GM23338 (cell line): ENCODE data around the gene PANK3. TPM values are rescaled to one million over a fixed set of nuclear protein-coding genes. Genes with fewer than 3 reads are reported as not detected.

Experiments
- ATAC-seq: fragments of 200-7000 bp; cut with Tn5 transposase; 3 replicates; pipeline ENCODE4 v1.9.1; 2020
- DNase-seq: peaks from one replicate; pipeline ENCODE4 v3.0.0-alpha.2; 2015; ENCODE audit warnings: low spot score
- H2AFZ ChIP-seq: fragments of 200-600 bp; sonication (generic); 2 replicates; pipeline ENCODE4 v1.8.0; 2016; ENCODE audit warnings: antibody characterized with exemption, mild to moderate bottlenecking, moderate library complexity
- H3F3A ChIP-seq: fragments of 200-600 bp; sonication (generic); replicated peaks from 2 replicates; pipeline ENCODE4 v1.8.0; 2017; ENCODE audit warnings: antibody characterized with exemption, mixed run types, low read depth
- H3K27ac ChIP-seq: fragments of 200-600 bp; sonication (generic); 2 replicates; pipeline ENCODE4 v1.6.1; 2016; ENCODE audit warnings: low read depth
- H3K27me3 ChIP-seq: fragments of 200-600 bp; sonication (generic); 2 replicates; pipeline ENCODE4 v1.8.0; 2016; ENCODE audit warnings: mild to moderate bottlenecking, mixed run types, moderate library complexity; ENCODE audit not compliant: insufficient read depth
- H3K36me3 ChIP-seq: fragments of 200-600 bp; sonication (generic); 2 replicates; pipeline ENCODE4 v1.8.0; 2016; ENCODE audit warnings: mild to moderate bottlenecking; ENCODE audit not compliant: insufficient read depth
- H3K4me1 ChIP-seq: fragments of 200-600 bp; sonication (generic); 2 replicates; pipeline ENCODE4 v1.8.0; 2016; ENCODE audit warnings: mild to moderate bottlenecking, moderate library complexity; ENCODE audit not compliant: insufficient read depth
- H3K4me2 ChIP-seq: fragments of 200-600 bp; sonication (generic); 2 replicates; pipeline ENCODE4 v1.7.1; 2017; ENCODE audit warnings: mixed run types
- H3K4me3 ChIP-seq: fragments of 200-600 bp; sonication (generic); 2 replicates; pipeline ENCODE4 v1.6.1; 2016; ENCODE audit warnings: mixed run types
- H3K79me2 ChIP-seq: fragments of 200-600 bp; sonication (generic); replicated peaks from 2 replicates; pipeline ENCODE4 v1.8.0; 2017; ENCODE audit warnings: mild to moderate bottlenecking; ENCODE audit not compliant: insufficient read depth
- H3K9me2 ChIP-seq: fragments of 200-600 bp; sonication (generic); 2 replicates; pipeline ENCODE4 v1.8.0; 2017; ENCODE audit not compliant: insufficient read depth
- H4K20me1 ChIP-seq: fragments of 200-600 bp; sonication (generic); replicated peaks from 2 replicates; pipeline ENCODE4 v1.8.0; 2017; ENCODE audit warnings: mild to moderate bottlenecking; ENCODE audit not compliant: insufficient read depth
- H3K27ac Mint-ChIP-seq: 2 replicates; pipeline ENCODE4 v1.8.0; 2020; ENCODE audit warnings: inconsistent platforms, mild to moderate bottlenecking, moderate library complexity, mixed read lengths
- H3K27me3 Mint-ChIP-seq: 3 replicates; pipeline ENCODE4 v1.8.0; 2022; ENCODE audit warnings: low read depth, mild to moderate bottlenecking, moderate library complexity, mixed read lengths, inconsistent platforms; ENCODE audit not compliant: insufficient read depth, poor library complexity
- H3K36me3 Mint-ChIP-seq: 3 replicates; pipeline ENCODE4 v1.8.0; 2021; ENCODE audit warnings: low read depth, mild to moderate bottlenecking, inconsistent platforms, moderate library complexity, mixed read lengths
- H3K4me1 Mint-ChIP-seq: 3 replicates; pipeline ENCODE4 v1.8.0; 2020; ENCODE audit warnings: mild to moderate bottlenecking, inconsistent platforms, mixed read lengths
- H3K4me3 Mint-ChIP-seq: 3 replicates; pipeline ENCODE4 v1.8.0; 2021; ENCODE audit warnings: moderate library complexity, mild to moderate bottlenecking, inconsistent platforms, mixed read lengths
- H3K9me3 Mint-ChIP-seq: 3 replicates; pipeline ENCODE4 v1.8.0; 2020; ENCODE audit warnings: moderate library complexity, mild to moderate bottlenecking, inconsistent platforms, mixed read lengths
- CREB1 ChIP-seq: fragments of 250-450 bp; sonication (Bioruptor Pico); IDR thresholded peaks from 2 replicates; pipeline ENCODE4 v1.5.0; 2020; ENCODE audit warnings: low read depth, mild to moderate bottlenecking, moderate library complexity
- EZH2 ChIP-seq: fragments of 200-600 bp; sonication (generic); IDR thresholded peaks from one replicate; pipeline ENCODE4 v1.8.0; 2017; ENCODE audit warnings: antibody characterized with exemption, mild to moderate bottlenecking, low read depth; ENCODE audit not compliant: unreplicated experiment
- EZH2phosphoT487 ChIP-seq: fragments of 200-600 bp; sonication (generic); IDR thresholded peaks from one replicate; pipeline ENCODE4 v1.8.1; 2018; ENCODE audit warnings: antibody characterized with exemption; ENCODE audit not compliant: unreplicated experiment
- JUNB ChIP-seq: IDR thresholded peaks from one replicate; pipeline ENCODE4 v1.6.1; 2016; ENCODE audit warnings: antibody characterized with exemption; ENCODE audit not compliant: unreplicated experiment
- NANOG ChIP-seq: IDR thresholded peaks from 2 replicates; pipeline ENCODE4 v1.6.1; 2016; ENCODE audit warnings: antibody characterized with exemption, borderline replicate concordance
- POLR2AphosphoS5 ChIP-seq: IDR thresholded peaks from 2 replicates; pipeline ENCODE4 v1.6.1; 2016; ENCODE audit warnings: antibody characterized with exemption, low read depth
- STAT1 ChIP-seq: IDR thresholded peaks from one replicate; pipeline ENCODE4 v1.6.1; 2016; ENCODE audit warnings: antibody characterized with exemption; ENCODE audit not compliant: unreplicated experiment
- ZNF114 ChIP-seq: fragments of 250-450 bp; sonication (Bioruptor Pico); IDR thresholded peaks from 2 replicates; pipeline ENCODE4 v1.5.0; 2020; ENCODE audit warnings: mild to moderate bottlenecking, moderate library complexity
- ZNF331 ChIP-seq: fragments of 250-450 bp; sonication (Bioruptor Pico); IDR thresholded peaks from 2 replicates; pipeline ENCODE4 v1.5.0; 2020; ENCODE audit warnings: low read depth, mild to moderate bottlenecking, moderate library complexity
- polyA plus RNA-seq: library from polyadenylated mRNA; unstranded; fragments of >200 nt; fragmentation: Nextera tagmentation; extraction: Ambion mirVana; gene quantifications from 2 replicates; pipeline ENCODE4 v1.2.1, GENCODE V29; 2016
- total RNA-seq: library from RNA; depleted of rRNA; stranded (reverse); fragments of >200 nt; shearing (Covaris generic); gene quantifications from 2 replicates; pipeline ENCODE4 v1.2.3, GENCODE V29; 2014
- TF ChIP-seq, protein P1 (sequence below), 2 experiments: fragments of 200-600 bp in 1 of 2; sonication (generic) in 1 of 2; conservative IDR thresholded peaks; 2 replicates each; pipeline versions ENCODE4 v1.5.1 to v1.6.1; 2016 to 2017; ENCODE audit warnings: antibody characterized with exemption in 2 of 2, low read depth in 2 of 2, mild to moderate bottlenecking in 2 of 2, moderate library complexity in 1 of 2
- TF ChIP-seq, protein P2 (sequence below): fragments of 250-450 bp; sonication (Bioruptor Pico); IDR thresholded peaks from 2 replicates; pipeline ENCODE4 v1.5.0; 2020; ENCODE audit warnings: mild to moderate bottlenecking, moderate library complexity
- TF ChIP-seq, protein P3 (sequence below): IDR thresholded peaks from one replicate; pipeline ENCODE4 v1.6.1; 2018; ENCODE audit warnings: antibody characterized with exemption; ENCODE audit not compliant: unreplicated experiment
- TF ChIP-seq, protein P4 (sequence below): IDR thresholded peaks from 2 replicates; pipeline ENCODE4 v1.6.1; 2016; ENCODE audit warnings: antibody characterized with exemption

PANK3 gene
- total and polyA plus RNA-seq, 2 experiments from 2014 or later = 17.0 to 91.6 TPM

DNA sequence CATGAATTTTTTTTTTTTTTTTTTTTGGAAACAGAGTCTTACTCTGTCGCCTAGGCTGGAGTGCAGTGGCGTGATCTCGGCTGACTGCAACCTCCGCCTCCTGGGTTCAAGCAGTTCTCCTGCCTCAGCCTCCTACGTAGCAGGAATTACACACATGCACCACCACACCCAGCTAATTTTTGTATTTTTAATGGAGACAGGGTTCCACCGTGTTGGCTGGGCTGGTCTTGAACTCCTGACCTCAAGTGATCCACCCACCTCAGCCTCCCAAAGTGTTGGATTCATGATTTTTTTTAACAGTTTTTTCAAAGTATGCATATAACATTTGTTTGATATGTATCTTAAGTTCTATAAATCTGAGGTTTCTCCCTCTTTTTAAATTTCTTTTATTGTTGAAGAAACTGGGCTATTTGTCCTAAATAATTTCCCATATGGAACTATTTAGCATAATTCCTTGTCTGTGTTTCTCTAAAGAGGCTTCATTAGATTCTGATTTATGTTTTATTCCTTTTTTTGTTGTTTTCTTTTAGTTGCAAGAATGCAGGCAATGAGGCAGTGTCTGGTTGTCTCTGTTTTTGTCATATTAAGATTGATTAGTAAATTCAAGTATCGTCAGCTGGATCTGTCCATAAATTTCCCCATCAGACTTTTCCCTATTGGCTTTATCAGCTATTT, 76.5 kb downstream of the PANK3 start:
- ATAC-seq = no peak
- H3K79me2 ChIP-seq = no peaks in the 10 kb centered on the region

More for the DNA sequence above, 76.5 kb downstream of the PANK3 start:
- H3K4me1 ChIP-seq = no peaks in the 10 kb centered on the region
- TF ChIP-seq EZH2phosphoT487 (no peak), ZNF114 (CRISPR knock-in tag) (no peak), NANOG (no peak), CREB1 (CRISPR knock-in tag) (no peak), EZH2 (no peak), ZNF331 (CRISPR knock-in tag) (no peak), JUNB (no peak), POLR2AphosphoS5 (no peak), STAT1 (no peak)
- TF ChIP-seq, protein P1, sequence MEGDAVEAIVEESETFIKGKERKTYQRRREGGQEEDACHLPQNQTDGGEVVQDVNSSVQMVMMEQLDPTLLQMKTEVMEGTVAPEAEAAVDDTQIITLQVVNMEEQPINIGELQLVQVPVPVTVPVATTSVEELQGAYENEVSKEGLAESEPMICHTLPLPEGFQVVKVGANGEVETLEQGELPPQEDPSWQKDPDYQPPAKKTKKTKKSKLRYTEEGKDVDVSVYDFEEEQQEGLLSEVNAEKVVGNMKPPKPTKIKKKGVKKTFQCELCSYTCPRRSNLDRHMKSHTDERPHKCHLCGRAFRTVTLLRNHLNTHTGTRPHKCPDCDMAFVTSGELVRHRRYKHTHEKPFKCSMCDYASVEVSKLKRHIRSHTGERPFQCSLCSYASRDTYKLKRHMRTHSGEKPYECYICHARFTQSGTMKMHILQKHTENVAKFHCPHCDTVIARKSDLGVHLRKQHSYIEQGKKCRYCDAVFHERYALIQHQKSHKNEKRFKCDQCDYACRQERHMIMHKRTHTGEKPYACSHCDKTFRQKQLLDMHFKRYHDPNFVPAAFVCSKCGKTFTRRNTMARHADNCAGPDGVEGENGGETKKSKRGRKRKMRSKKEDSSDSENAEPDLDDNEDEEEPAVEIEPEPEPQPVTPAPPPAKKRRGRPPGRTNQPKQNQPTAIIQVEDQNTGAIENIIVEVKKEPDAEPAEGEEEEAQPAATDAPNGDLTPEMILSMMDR (conservative IDR thresholded peaks at IDR 0.05; ENCODE audit: low read depth in 2 of 2) = no peak
- TF ChIP-seq, protein P2, sequence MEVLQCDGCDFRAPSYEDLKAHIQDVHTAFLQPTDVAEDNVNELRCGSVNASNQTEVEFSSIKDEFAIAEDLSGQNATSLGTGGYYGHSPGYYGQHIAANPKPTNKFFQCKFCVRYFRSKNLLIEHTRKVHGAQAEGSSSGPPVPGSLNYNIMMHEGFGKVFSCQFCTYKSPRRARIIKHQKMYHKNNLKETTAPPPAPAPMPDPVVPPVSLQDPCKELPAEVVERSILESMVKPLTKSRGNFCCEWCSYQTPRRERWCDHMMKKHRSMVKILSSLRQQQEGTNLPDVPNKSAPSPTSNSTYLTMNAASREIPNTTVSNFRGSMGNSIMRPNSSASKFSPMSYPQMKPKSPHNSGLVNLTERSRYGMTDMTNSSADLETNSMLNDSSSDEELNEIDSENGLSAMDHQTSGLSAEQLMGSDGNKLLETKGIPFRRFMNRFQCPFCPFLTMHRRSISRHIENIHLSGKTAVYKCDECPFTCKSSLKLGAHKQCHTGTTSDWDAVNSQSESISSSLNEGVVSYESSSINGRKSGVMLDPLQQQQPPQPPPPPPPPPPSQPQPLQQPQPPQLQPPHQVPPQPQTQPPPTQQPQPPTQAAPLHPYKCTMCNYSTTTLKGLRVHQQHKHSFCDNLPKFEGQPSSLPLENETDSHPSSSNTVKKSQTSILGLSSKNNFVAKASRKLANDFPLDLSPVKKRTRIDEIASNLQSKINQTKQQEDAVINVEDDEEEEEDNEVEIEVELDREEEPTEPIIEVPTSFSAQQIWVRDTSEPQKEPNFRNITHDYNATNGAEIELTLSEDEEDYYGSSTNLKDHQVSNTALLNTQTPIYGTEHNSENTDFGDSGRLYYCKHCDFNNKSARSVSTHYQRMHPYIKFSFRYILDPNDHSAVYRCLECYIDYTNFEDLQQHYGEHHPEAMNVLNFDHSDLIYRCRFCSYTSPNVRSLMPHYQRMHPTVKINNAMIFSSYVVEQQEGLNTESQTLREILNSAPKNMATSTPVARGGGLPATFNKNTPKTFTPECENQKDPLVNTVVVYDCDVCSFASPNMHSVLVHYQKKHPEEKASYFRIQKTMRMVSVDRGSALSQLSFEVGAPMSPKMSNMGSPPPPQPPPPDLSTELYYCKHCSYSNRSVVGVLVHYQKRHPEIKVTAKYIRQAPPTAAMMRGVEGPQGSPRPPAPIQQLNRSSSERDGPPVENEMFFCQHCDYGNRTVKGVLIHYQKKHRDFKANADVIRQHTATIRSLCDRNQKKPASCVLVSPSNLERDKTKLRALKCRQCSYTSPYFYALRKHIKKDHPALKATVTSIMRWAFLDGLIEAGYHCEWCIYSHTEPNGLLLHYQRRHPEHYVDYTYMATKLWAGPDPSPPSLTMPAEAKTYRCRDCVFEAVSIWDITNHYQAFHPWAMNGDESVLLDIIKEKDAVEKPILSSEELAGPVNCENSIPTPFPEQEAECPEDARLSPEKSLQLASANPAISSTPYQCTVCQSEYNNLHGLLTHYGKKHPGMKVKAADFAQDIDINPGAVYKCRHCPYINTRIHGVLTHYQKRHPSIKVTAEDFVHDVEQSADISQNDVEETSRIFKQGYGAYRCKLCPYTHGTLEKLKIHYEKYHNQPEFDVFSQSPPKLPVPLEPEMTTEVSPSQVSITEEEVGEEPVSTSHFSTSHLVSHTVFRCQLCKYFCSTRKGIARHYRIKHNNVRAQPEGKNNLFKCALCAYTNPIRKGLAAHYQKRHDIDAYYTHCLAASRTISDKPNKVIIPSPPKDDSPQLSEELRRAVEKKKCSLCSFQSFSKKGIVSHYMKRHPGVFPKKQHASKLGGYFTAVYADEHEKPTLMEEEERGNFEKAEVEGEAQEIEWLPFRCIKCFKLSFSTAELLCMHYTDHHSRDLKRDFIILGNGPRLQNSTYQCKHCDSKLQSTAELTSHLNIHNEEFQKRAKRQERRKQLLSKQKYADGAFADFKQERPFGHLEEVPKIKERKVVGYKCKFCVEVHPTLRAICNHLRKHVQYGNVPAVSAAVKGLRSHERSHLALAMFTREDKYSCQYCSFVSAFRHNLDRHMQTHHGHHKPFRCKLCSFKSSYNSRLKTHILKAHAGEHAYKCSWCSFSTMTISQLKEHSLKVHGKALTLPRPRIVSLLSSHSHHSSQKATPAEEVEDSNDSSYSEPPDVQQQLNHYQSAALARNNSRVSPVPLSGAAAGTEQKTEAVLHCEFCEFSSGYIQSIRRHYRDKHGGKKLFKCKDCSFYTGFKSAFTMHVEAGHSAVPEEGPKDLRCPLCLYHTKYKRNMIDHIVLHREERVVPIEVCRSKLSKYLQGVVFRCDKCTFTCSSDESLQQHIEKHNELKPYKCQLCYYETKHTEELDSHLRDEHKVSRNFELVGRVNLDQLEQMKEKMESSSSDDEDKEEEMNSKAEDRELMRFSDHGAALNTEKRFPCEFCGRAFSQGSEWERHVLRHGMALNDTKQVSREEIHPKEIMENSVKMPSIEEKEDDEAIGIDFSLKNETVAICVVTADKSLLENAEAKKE (CRISPR knock-in tag) = no peak
- TF ChIP-seq, protein P3, sequence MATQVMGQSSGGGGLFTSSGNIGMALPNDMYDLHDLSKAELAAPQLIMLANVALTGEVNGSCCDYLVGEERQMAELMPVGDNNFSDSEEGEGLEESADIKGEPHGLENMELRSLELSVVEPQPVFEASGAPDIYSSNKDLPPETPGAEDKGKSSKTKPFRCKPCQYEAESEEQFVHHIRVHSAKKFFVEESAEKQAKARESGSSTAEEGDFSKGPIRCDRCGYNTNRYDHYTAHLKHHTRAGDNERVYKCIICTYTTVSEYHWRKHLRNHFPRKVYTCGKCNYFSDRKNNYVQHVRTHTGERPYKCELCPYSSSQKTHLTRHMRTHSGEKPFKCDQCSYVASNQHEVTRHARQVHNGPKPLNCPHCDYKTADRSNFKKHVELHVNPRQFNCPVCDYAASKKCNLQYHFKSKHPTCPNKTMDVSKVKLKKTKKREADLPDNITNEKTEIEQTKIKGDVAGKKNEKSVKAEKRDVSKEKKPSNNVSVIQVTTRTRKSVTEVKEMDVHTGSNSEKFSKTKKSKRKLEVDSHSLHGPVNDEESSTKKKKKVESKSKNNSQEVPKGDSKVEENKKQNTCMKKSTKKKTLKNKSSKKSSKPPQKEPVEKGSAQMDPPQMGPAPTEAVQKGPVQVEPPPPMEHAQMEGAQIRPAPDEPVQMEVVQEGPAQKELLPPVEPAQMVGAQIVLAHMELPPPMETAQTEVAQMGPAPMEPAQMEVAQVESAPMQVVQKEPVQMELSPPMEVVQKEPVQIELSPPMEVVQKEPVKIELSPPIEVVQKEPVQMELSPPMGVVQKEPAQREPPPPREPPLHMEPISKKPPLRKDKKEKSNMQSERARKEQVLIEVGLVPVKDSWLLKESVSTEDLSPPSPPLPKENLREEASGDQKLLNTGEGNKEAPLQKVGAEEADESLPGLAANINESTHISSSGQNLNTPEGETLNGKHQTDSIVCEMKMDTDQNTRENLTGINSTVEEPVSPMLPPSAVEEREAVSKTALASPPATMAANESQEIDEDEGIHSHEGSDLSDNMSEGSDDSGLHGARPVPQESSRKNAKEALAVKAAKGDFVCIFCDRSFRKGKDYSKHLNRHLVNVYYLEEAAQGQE = no peak
- TF ChIP-seq, protein P4, sequence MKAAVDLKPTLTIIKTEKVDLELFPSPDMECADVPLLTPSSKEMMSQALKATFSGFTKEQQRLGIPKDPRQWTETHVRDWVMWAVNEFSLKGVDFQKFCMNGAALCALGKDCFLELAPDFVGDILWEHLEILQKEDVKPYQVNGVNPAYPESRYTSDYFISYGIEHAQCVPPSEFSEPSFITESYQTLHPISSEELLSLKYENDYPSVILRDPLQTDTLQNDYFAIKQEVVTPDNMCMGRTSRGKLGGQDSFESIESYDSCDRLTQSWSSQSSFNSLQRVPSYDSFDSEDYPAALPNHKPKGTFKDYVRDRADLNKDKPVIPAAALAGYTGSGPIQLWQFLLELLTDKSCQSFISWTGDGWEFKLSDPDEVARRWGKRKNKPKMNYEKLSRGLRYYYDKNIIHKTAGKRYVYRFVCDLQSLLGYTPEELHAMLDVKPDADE = no peak
- no peaks in the 10 kb centered on the region for H3K4me1 Mint-ChIP-seq
- no peaks in the 10 kb centered on the region for H3K27me3 Mint-ChIP-seq
- no peaks in the 10 kb centered on the region for H3K27me3 ChIP-seq
- no peak for DNase-seq
- no peaks in the 10 kb centered on the region for H3F3A ChIP-seq
- no peak overlapping the region for H3K27ac ChIP-seq
- H3K4me2 ChIP-seq = no peak overlapping the region
- H3K4me3 Mint-ChIP-seq = no peak overlapping the region
- H4K20me1 ChIP-seq = peaks cover 9% of the 10 kb centered on the region
- peaks cover 64% of the 10 kb centered on the region for H3K36me3 Mint-ChIP-seq
- no peak overlapping the region for H2AFZ ChIP-seq
- peaks cover 51% of the 10 kb centered on the region for H3K36me3 ChIP-seq
- H3K27ac Mint-ChIP-seq = no peak overlapping the region
- no peaks in the 10 kb centered on the region for H3K9me3 Mint-ChIP-seq
- H3K9me2 ChIP-seq = no peaks in the 10 kb centered on the region
- H3K4me3 ChIP-seq = no peak overlapping the region
